A549 (cell line): ENCODE results near the gene UBE2D1. TPM values are rescaled to one million over a fixed set of nuclear protein-coding genes. Genes with fewer than 3 reads are reported as not detected.

ENCODE experiments used
- ATAC-seq, 2 experiments: fragments of 200-7000 bp in 1 of 2; fragments of >200 bp in 1 of 2; cut with Nextera tagmentation in 1 of 2; cut with Tn5 transposase in 1 of 2; 3 replicates each; pipeline versions ENCODE4 v1.8.0 to v1.9.1; 2018 to 2020; ENCODE audit warnings: mild to moderate bottlenecking in 1 of 2, moderate library complexity in 1 of 2
- CTCF ChIA-PET: fragments of 300-600 bp; sonication (Branson Sonifier 250); formaldehyde crosslinking; extraction: SDS; loops from one replicate; lab custom pipeline; 2021; ENCODE audit warnings: antibody characterized with exemption, inconsistent platforms; lab: Yijun Ruan, JAX
- POLR2A ChIA-PET: fragments of 350-600 bp; formaldehyde crosslinking; extraction: SDS; loops from one replicate; lab custom pipeline; 2021; ENCODE audit warnings: antibody characterized with exemption, inconsistent platforms; lab: Yijun Ruan, JAX
- DNase-seq, 2 experiments: peaks; one replicate each; pipeline versions ENCODE4 v3.0.0 to v3.0.0-alpha.2; 2011 to 2016; ENCODE audit warnings: low read depth in 1 of 2, low spot score in 1 of 2
- FAIRE-seq: peaks from 2 replicates; lab custom pipeline; 2011; peaks lifted over from hg19 to GRCh38; lab: Jason Lieb, UNC
- H3K27ac ChIP-seq, 2 experiments: fragments of >200 bp; sonication (Bioruptor Twin); formaldehyde crosslinking; 3 replicates each; pipeline ENCODE4 v1.5.1; 2016 to 2017
- H3K4me1 ChIP-seq: fragments of >200 bp; sonication (Bioruptor Twin); formaldehyde crosslinking; 3 replicates; pipeline ENCODE4 v1.6.1; 2016
- H3K4me2 ChIP-seq: fragments of >200 bp; sonication (Bioruptor Twin); formaldehyde crosslinking; 3 replicates; pipeline ENCODE4 v1.6.1; 2016
- H3K4me3 ChIP-seq: fragments of >200 bp; sonication (Bioruptor Twin); formaldehyde crosslinking; 3 replicates; pipeline ENCODE4 v1.5.1; 2016
- H3K9me3 ChIP-seq: fragments of >200 bp; sonication (Bioruptor Twin); formaldehyde crosslinking; 3 replicates; pipeline ENCODE4 v1.6.1; 2016
- BHLHE40 ChIP-seq: IDR thresholded peaks from 2 replicates; pipeline ENCODE4 v1.6.1; 2012; ENCODE audit warnings: low read depth, low read length, inconsistent platforms
- CBX8 ChIP-seq: fragments of 200-600 bp; sonication (generic); IDR thresholded peaks from 2 replicates; pipeline ENCODE4 v1.6.1; 2016
- E2F6 ChIP-seq: IDR thresholded peaks from 2 replicates; pipeline ENCODE4 v1.6.1; 2012; ENCODE audit warnings: low read depth, borderline replicate concordance
- EHMT2 ChIP-seq: fragments of 200-600 bp; sonication (generic); IDR thresholded peaks from 2 replicates; pipeline ENCODE4 v1.6.1; 2016; ENCODE audit warnings: antibody characterized with exemption, low read depth, mild to moderate bottlenecking, moderate library complexity
- ELK1 ChIP-seq: fragments of 150-350 bp; IDR thresholded peaks from 2 replicates; pipeline ENCODE4 v1.6.1; 2014; ENCODE audit warnings: low read depth, mild to moderate bottlenecking, low read length
- FOSL2 ChIP-seq, 2 experiments: fragments of 450-650 bp in 1 of 2; fragments of >200 bp in 1 of 2; sonication (Bioruptor Twin) in 1 of 2; formaldehyde crosslinking; IDR thresholded peaks; 2 replicates each; pipeline versions ENCODE4 v1.5.0 to v1.6.1; 2016 to 2020; ENCODE audit warnings: mild to moderate bottlenecking in 1 of 2, moderate library complexity in 1 of 2
- HEYL ChIP-seq: fragments of 250-450 bp; sonication (Bioruptor Pico); IDR thresholded peaks from 2 replicates; pipeline ENCODE4 v1.8.0; 2021; ENCODE audit warnings: mild to moderate bottlenecking, moderate library complexity
- HMGXB4 ChIP-seq: fragments of 250-450 bp; sonication (Bioruptor Pico); IDR thresholded peaks from 2 replicates; pipeline ENCODE4 v1.5.0; 2021; ENCODE audit warnings: mild to moderate bottlenecking, moderate library complexity, borderline replicate concordance
- JUN ChIP-seq, 2 experiments: fragments of >200 bp; sonication (Bioruptor Twin); formaldehyde crosslinking; IDR thresholded peaks; 2 replicates in 1 of 2; 3 replicates in 1 of 2; pipeline ENCODE4 v1.6.1; 2016 to 2017
- JUNB ChIP-seq: fragments of >200 bp; sonication (Bioruptor Twin); formaldehyde crosslinking; IDR thresholded peaks from 2 replicates; pipeline ENCODE4 v1.6.1; 2016
- KDM1A ChIP-seq: fragments of 200-600 bp; sonication (generic); IDR thresholded peaks from 2 replicates; pipeline ENCODE4 v1.6.1; 2016; ENCODE audit warnings: low read depth, mild to moderate bottlenecking
- KDM5A ChIP-seq: fragments of 200-600 bp; sonication (generic); IDR thresholded peaks from 2 replicates; pipeline ENCODE4 v1.6.1; 2016; ENCODE audit warnings: antibody characterized with exemption, mild to moderate bottlenecking
- PHF8 ChIP-seq: fragments of 200-600 bp; sonication (generic); IDR thresholded peaks from 2 replicates; pipeline ENCODE4 v1.6.1; 2016; ENCODE audit warnings: low read depth, mild to moderate bottlenecking, antibody characterized with exemption, moderate library complexity, borderline replicate concordance
- POLR2A ChIP-seq: IDR thresholded peaks from 2 replicates; pipeline ENCODE4 v1.6.1; 2012; ENCODE audit warnings: mild to moderate bottlenecking, low read length
- REST ChIP-seq: fragments of 200-600 bp; sonication (generic); IDR thresholded peaks from 2 replicates; pipeline ENCODE4 v1.6.1; 2016; ENCODE audit warnings: antibody characterized with exemption, mild to moderate bottlenecking, moderate library complexity
- ZNF302 ChIP-seq: fragments of 250-450 bp; sonication (Bioruptor Pico); IDR thresholded peaks from 2 replicates; pipeline ENCODE4 v1.9.0; 2021; ENCODE audit warnings: inconsistent platforms, mild to moderate bottlenecking, moderate library complexity
- WGBS: methylation state at CpG from one replicate; pipeline ENCODE4 v1.1.6; 2017; ENCODE audit errors: missing lambda C conversion rate; 5-methylcytosine and 5-hydroxymethylcytosine counted together
- polyA plus RNA-seq, 4 experiments: library from polyadenylated mRNA; depleted of rRNA in 3 of 4; stranded (reverse); fragments of >200 nt; fragmentation: RNase III in 1 of 4; extraction: RNeasy Plus Mini Kit Qiagen cat#74134 plus additional on column Dnase treatment in 1 of 4; gene quantifications; 2 replicates in 3 of 4; 3 replicates in 1 of 4; pipeline ENCODE4 v1.2.3, GENCODE V29; 2011 to 2017

The UBE2D1 gene
- polyA plus RNA-seq, 2 of the 4 experiments (the other 2 are of a cell fraction) = 18.1 to 40.5 TPM

- TF ChIP-seq HEYL (CRISPR knock-in tag) = no peak
- no peak for TF ChIP-seq JUNB
- no peak for TF ChIP-seq ELK1
- no peak for TF ChIP-seq JUN (IDR thresholded peaks at IDR 0.05)
- no peak for TF ChIP-seq CBX8
These were observed 63.0 kb downstream of the UBE2D1 start (continued) for GRCh38 chr10:58397830-58398229.

- H3K4me2 ChIP-seq = no peak overlapping the region
- H3K4me1 ChIP-seq = 0 out of 3 replicates have a peak, but pooled peaks cover 4% of the 10 kb centered on the region
- CTCF ChIA-PET = interaction anchor here (0.8 to 1.9 kb wide), 5 partner anchors 13 to 553 kb away, joined by 3 to 7 read pairs (median 4); no protein-coding TSS in a partner anchor
- 61% methylated on average over 4 of the region's 4 CpGs for WGBS
- POLR2A ChIA-PET = interaction anchor here (0.6 kb wide), 1 partner anchor 28 kb away, joined by 5 read pairs; no protein-coding TSS in a partner anchor
- H3K27ac ChIP-seq = no peak overlapping the region
- FAIRE-seq (no peak), DNase-seq (no peak), ATAC-seq (no peak)
- H3K9me3 ChIP-seq = no peaks in the 10 kb centered on the region
- no peak overlapping the region for H3K4me3 ChIP-seq
- TF ChIP-seq FOSL2 (IDR thresholded peaks at IDR 0.05) = no peak
- peak; percentile 12; the same call in 1 of the 2 replicates for TF ChIP-seq FOSL2 (CRISPR knock-in tag; IDR thresholded peaks at IDR 0.05)
- TF ChIP-seq HMGXB4 (CRISPR knock-in tag) = no peak
These were observed 64.6 kb downstream of the UBE2D1 start for GRCh38 chr10:58399410-58399809.

GRCh38 chr10:58400609-58401008 lies 65.8 kb downstream of the UBE2D1 start:
- Histone ChIP-seq H3K27ac (no peak overlapping the region), H3K9me3 (no peaks in the 10 kb centered on the region), H3K4me1 (0 out of 3 replicates have a peak, but pooled peaks cover 4% of the 10 kb centered on the region), H3K4me2 (no peak overlapping the region), H3K4me3 (no peak overlapping the region)
- no peak; a peak in 2 of 6 replicates for ATAC-seq
- POLR2A ChIA-PET = interaction anchor here (0.6 to 0.7 kb wide), 2 partner anchors 10 to 38 kb away, joined by 5 to 6 read pairs; no protein-coding TSS in a partner anchor
- 6% methylated on average over 1 of the region's 1 CpG for WGBS
- DNase-seq = no peak
- no peak for FAIRE-seq
- CTCF ChIA-PET = interaction anchor here (0.9 to 1.9 kb wide), 4 partner anchors 14 to 760 kb away, joined by 3 to 7 read pairs (median 5); no protein-coding TSS in a partner anchor
- TF ChIP-seq REST (no peak), PHF8 (no peak), BHLHE40 (no peak), POLR2A (no peak), E2F6 (no peak), JUNB (no peak), KDM5A (no peak), ZNF302 (no peak), EHMT2 (no peak), KDM1A (no peak)
